B cell (primary cell): ENCODE results near the gene EPB41L3. TPM values are rescaled to one million over a fixed set of nuclear protein-coding genes. Genes with fewer than 3 reads are reported as not detected.
"Not testable (repeated sequence)": the region's sequence is repeated elsewhere in the genome, so short reads cannot be mapped to it uniquely, and the experiment has no call there.

ENCODE experiments used
- ATAC-seq: fragments of 200-7000 bp; cut with Tn5 transposase; one replicate; pipeline ENCODE4 v1.10.0; 2021; ENCODE audit warnings: low read depth, mild to moderate bottlenecking, moderate number of reproducible peaks, moderate library complexity
- CTCF ChIA-PET: fragments of 350-600 bp; sonication (Branson Sonifier 250); formaldehyde crosslinking; loops from one replicate; lab custom pipeline; 2021; ENCODE audit warnings: antibody characterized with exemption, inconsistent platforms; lab: Charles Lee
- POLR2A ChIA-PET: fragments of 350-600 bp; sonication (Branson Sonifier 250); formaldehyde crosslinking; loops from one replicate; lab custom pipeline; 2021; ENCODE audit warnings: antibody characterized with exemption; lab: Charles Lee
- DNase-seq: peaks from one replicate; pipeline ENCODE4 v3.0.0; 2013
- H2AFZ ChIP-seq: 2 replicates; pipeline ENCODE4 v1.6.1; 2012; ENCODE audit warnings: mild to moderate bottlenecking, low read depth, low read length; ENCODE audit not compliant: insufficient read depth, poor library complexity, severe bottlenecking
- H3K27ac ChIP-seq, 2 donors: 1 replicate in 1 of 2; 2 replicates in 1 of 2; pipeline ENCODE4 v1.5.1; 2012 to 2013; ENCODE audit warnings: low read length in 2 of 2, mild to moderate bottlenecking in 2 of 2, moderate library complexity in 1 of 2
- H3K27me3 ChIP-seq, 4 experiments: fragments of 200-600 bp in 1 of 4; sonication (generic) in 1 of 4; replicated peaks in 1 of 4; 1 replicate in 2 of 4; 2 replicates in 2 of 4; pipeline versions ENCODE4 v1.6.1 to v1.7.0; 2013 to 2016; ENCODE audit warnings: low read length in 3 of 4, mild to moderate bottlenecking in 2 of 4, mixed read lengths in 1 of 4, moderate library complexity in 1 of 4; ENCODE audit not compliant: insufficient read depth in 4 of 4, control insufficient read depth in 3 of 4; ENCODE audit errors: control extremely low read depth in 1 of 4
- H3K36me3 ChIP-seq, 2 experiments: replicated peaks in 1 of 2; 1 replicate in 1 of 2; 2 replicates in 1 of 2; pipeline versions ENCODE4 v1.6.1 to v1.7.1; 2013; ENCODE audit warnings: low read length in 1 of 2; ENCODE audit not compliant: insufficient read depth in 2 of 2, control insufficient read depth in 1 of 2; ENCODE audit errors: control extremely low read depth in 1 of 2, extremely low read depth in 1 of 2
- H3K4me1 ChIP-seq, 2 donors: fragments of 200-600 bp in 1 of 2; sonication (generic) in 1 of 2; 1 replicate in 1 of 2; 2 replicates in 1 of 2; pipeline versions ENCODE4 v1.5.1 to v1.6.1; 2013 to 2017; ENCODE audit warnings: low read length in 2 of 2; ENCODE audit not compliant: control insufficient read depth in 2 of 2, insufficient read depth in 2 of 2
- H3K4me2 ChIP-seq: replicated peaks from 2 replicates; pipeline ENCODE3; 2012; ENCODE audit warnings: mild to moderate bottlenecking, low read depth, low read length; ENCODE audit not compliant: poor library complexity, severe bottlenecking
- H3K4me3 ChIP-seq, 5 experiments: fragments of 200-600 bp in 1 of 5; sonication (generic) in 1 of 5; 1 replicate in 3 of 5; 2 replicates in 2 of 5; pipeline versions ENCODE4 v1.5.1 to v1.7.0; 2011 to 2016; ENCODE audit warnings: low read length in 4 of 5, mild to moderate bottlenecking in 4 of 5, low read depth in 2 of 5, control low read depth in 1 of 5, moderate library complexity in 1 of 5; ENCODE audit not compliant: insufficient read depth in 1 of 5; ENCODE audit errors: control extremely low read depth in 1 of 5, extremely low read depth in 1 of 5
- H3K79me2 ChIP-seq: fragments of 200-600 bp; sonication (generic); one replicate; pipeline ENCODE4 v1.6.0; 2016; ENCODE audit warnings: low read length; ENCODE audit not compliant: control insufficient read depth, insufficient read depth
- H3K9ac ChIP-seq: fragments of 200-600 bp; sonication (generic); 2 replicates; pipeline ENCODE4 v1.6.1; 2017; ENCODE audit warnings: mild to moderate bottlenecking, low read length, moderate library complexity
- H3K9me3 ChIP-seq, 3 donors: one replicate each; pipeline versions ENCODE4 v1.6.1 to v1.7.1; 2013; ENCODE audit warnings: low read length in 2 of 3; ENCODE audit not compliant: control insufficient read depth in 2 of 3, insufficient read depth in 1 of 3; ENCODE audit errors: control extremely low read depth in 1 of 3
- H4K20me1 ChIP-seq: 2 replicates; pipeline ENCODE4 v1.6.0; 2012; ENCODE audit warnings: mild to moderate bottlenecking, low read length; ENCODE audit not compliant: insufficient read depth, control insufficient read depth, poor library complexity, severe bottlenecking
- H3K27ac Mint-ChIP-seq: one replicate; pipeline ENCODE4 v1.8.0; 2021; ENCODE audit warnings: mixed read lengths
- H3K27me3 Mint-ChIP-seq: one replicate; pipeline ENCODE4 v1.8.0; 2021; ENCODE audit warnings: mixed read lengths
- H3K4me1 Mint-ChIP-seq: one replicate; pipeline ENCODE4 v1.8.0; 2021; ENCODE audit warnings: mixed read lengths
- H3K4me3 Mint-ChIP-seq: one replicate; pipeline ENCODE4 v1.8.0; 2021; ENCODE audit warnings: mixed read lengths
- H3K9me3 Mint-ChIP-seq: one replicate; pipeline ENCODE4 v1.8.0; 2022; ENCODE audit warnings: mixed read lengths; ENCODE audit not compliant: insufficient read depth
- EZH2 ChIP-seq: IDR thresholded peaks from 2 replicates; pipeline ENCODE4 v1.6.1; 2012; ENCODE audit warnings: borderline replicate concordance, low read depth, mild to moderate bottlenecking, moderate library complexity, low read length; ENCODE audit not compliant: insufficient read depth, poor library complexity, severe bottlenecking
- WGBS: methylation state at CpG from one replicate; pipeline ENCODE4 v1.1.5; 2013; ENCODE audit warnings: missing lambda C conversion rate; ENCODE audit not compliant: insufficient coverage; 5-methylcytosine and 5-hydroxymethylcytosine counted together
- intact Hi-C: fragments of 100-400 bp; cut with micrococcal nuclease; formaldehyde crosslinking; loops from one replicate; pipeline ENCODE4 v1.10.0; 2022
- polyA plus RNA-seq: library from polyadenylated mRNA; depleted of rRNA; stranded (reverse); fragments of >200 nt; gene quantifications from 2 replicates; pipeline ENCODE4 v1.2.3, GENCODE V29; 2012
- total RNA-seq, 2 donors: library from RNA; stranded (reverse); fragments of 120-200 nt in 1 of 2; gene quantifications; 1 replicate in 1 of 2; 2 replicates in 1 of 2; pipeline versions ENCODE4 v1.2.3 to v1.2.4, GENCODE V29; 2013 to 2022
- TF ChIP-seq, protein P1 (sequence below): fragments of 200-600 bp; IDR thresholded peaks from one replicate; pipeline ENCODE4 v1.8.0; 2022; ENCODE audit warnings: antibody characterized with exemption, mild to moderate bottlenecking

Gene EPB41L3
- total and polyA plus RNA-seq, 2 donors (not counting 1 experiment from before 2014, with no cell fraction given) = 0.57 to 0.58 TPM

DNA sequence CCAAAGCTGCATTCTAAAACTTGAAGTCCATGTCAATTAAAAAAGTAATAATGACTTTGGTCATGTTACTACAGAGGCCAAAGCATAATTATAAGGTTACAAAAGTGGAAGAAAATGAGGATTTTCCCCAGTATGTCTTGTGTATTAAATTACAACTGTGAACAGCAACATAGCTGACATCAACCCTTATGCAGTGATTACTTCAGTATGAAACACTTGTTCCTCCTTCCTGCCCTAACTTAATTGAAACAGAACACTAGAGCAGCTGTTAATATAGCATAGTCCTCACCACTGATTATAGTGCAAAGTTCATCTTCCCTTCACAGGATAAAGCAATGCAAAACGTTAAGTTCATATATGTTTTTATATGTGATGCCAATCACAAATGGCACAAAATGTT is 29.9 kb downstream of the EPB41L3 start:
- CTCF ChIA-PET = no interaction called here

DNA sequence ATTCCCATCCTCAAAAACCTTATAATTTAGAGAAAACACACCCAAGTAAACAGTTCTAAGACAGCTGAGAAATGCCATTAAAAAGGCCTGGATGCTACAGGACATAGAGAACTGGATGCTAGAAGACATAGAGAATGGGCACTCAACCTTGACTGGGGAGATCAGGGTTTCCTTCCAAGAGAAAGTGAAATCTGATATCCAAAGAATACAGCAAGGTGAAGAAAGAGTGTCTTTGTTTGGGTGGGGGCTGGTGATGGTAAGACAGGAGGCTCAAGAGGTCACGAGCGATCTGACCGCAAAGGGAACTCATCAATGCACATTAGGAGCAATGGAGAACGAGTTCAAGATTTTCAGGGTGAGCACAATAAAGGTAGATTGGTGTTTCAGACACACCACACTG is 31.6 kb downstream of the EPB41L3 start:
- Histone ChIP-seq H3K27me3 (no peaks in the 10 kb centered on the region), H4K20me1 (no peaks in the 10 kb centered on the region), H3K9me3 (no peaks in the 10 kb centered on the region), H3K4me1 (peaks cover 10 to 13% of the 10 kb centered on the region in 2 donors), H3K79me2 (no peaks in the 10 kb centered on the region), H3K4me3 (no peak overlapping the region), H3K27ac (no peak overlapping the region), H2AFZ (no peak overlapping the region), H3K36me3 (no peaks in the 10 kb centered on the region), H3K9ac (no peak overlapping the region), H3K4me2 (no peak overlapping the region)
- Mint-ChIP-seq H3K27ac (no peak overlapping the region), H3K4me3 (no peak overlapping the region), H3K9me3 (no peaks in the 10 kb centered on the region), H3K27me3 (peaks cover 10% of the 10 kb centered on the region), H3K4me1 (peaks cover 13% of the 10 kb centered on the region)
- 95% methylated on average over 4 of the region's 4 CpGs for WGBS
- intact Hi-C loops = no loop called here
- ChIA-PET CTCF (no interaction called here), POLR2A (no interaction called here)
- no peak for DNase-seq
- ATAC-seq = no peak
- no peak for TF ChIP-seq EZH2
- TF ChIP-seq, protein P1, sequence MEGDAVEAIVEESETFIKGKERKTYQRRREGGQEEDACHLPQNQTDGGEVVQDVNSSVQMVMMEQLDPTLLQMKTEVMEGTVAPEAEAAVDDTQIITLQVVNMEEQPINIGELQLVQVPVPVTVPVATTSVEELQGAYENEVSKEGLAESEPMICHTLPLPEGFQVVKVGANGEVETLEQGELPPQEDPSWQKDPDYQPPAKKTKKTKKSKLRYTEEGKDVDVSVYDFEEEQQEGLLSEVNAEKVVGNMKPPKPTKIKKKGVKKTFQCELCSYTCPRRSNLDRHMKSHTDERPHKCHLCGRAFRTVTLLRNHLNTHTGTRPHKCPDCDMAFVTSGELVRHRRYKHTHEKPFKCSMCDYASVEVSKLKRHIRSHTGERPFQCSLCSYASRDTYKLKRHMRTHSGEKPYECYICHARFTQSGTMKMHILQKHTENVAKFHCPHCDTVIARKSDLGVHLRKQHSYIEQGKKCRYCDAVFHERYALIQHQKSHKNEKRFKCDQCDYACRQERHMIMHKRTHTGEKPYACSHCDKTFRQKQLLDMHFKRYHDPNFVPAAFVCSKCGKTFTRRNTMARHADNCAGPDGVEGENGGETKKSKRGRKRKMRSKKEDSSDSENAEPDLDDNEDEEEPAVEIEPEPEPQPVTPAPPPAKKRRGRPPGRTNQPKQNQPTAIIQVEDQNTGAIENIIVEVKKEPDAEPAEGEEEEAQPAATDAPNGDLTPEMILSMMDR = no peak

More for the DNA sequence above, 29.9 kb downstream of the EPB41L3 start:
- no peak overlapping the region for H3K27ac ChIP-seq
- Mint-ChIP-seq H3K9me3 (no peaks in the 10 kb centered on the region), H3K4me1 (peaks cover 13% of the 10 kb centered on the region), H3K27ac (no peak overlapping the region), H3K4me3 (no peak overlapping the region), H3K27me3 (peaks cover 7% of the 10 kb centered on the region)
- H3K79me2 ChIP-seq = no peaks in the 10 kb centered on the region
- no peaks in the 10 kb centered on the region for H3K36me3 ChIP-seq
- ATAC-seq (no peak), DNase-seq (no peak)
- peaks cover 10 to 13% of the 10 kb centered on the region in 2 donors for H3K4me1 ChIP-seq
- H3K4me3 ChIP-seq = no peak overlapping the region
- H3K4me2 ChIP-seq = no peak overlapping the region
- no peak overlapping the region for H3K9ac ChIP-seq
- intact Hi-C loops = no loop called here
- no CpG with 5 or more reads among the region's 1 CpG for WGBS
- no peaks in the 10 kb centered on the region for H4K20me1 ChIP-seq
- no peaks in the 10 kb centered on the region for H3K27me3 ChIP-seq
- POLR2A ChIA-PET = no interaction called here
- TF ChIP-seq, protein P1 = no peak
- TF ChIP-seq EZH2 = no peak
- no peaks in the 10 kb centered on the region for H3K9me3 ChIP-seq
- no peak overlapping the region for H2AFZ ChIP-seq

DNA sequence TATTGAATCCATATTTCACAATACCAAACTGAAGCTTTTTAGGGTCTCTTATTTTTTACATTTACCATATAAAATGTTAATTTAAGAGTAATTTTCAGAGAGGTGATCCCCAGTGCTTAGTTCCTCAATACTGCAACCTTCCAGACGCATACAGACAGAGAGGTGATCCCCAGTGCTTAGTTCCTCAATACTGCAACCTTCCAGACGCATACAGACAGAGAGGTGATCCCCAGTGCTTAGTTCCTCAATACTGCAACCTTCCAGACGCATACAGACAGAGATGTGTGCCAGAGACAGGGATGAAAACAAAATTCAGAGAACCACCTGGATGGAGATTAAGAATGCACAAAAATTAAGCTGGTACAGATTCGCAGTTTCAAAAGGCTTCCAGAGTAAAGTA is 32.3 kb downstream of the EPB41L3 start:
- DNase-seq, H3K9ac ChIP-seq, H3K9me3 ChIP-seq, intact Hi-C loops, H3K4me2 ChIP-seq, H2AFZ ChIP-seq, CTCF ChIA-PET, H4K20me1 ChIP-seq, H3K27me3 ChIP-seq, H3K9me3 Mint-ChIP-seq, H3K79me2 ChIP-seq, H3K27ac Mint-ChIP-seq, H3K4me3 ChIP-seq, POLR2A ChIA-PET, H3K27ac ChIP-seq, ATAC-seq, H3K36me3 ChIP-seq, H3K4me3 Mint-ChIP-seq: not testable (repeated sequence)
- H3K4me1 ChIP-seq = peaks cover 10 to 13% of the 10 kb centered on the region in 2 donors
- peaks cover 14% of the 10 kb centered on the region for H3K27me3 Mint-ChIP-seq
- WGBS = no CpG with 5 or more reads among the region's 4 CpGs
- peaks cover 13% of the 10 kb centered on the region for H3K4me1 Mint-ChIP-seq
